ENCODE results near the gene DNALI1.
"Not testable (repeated sequence)": the region's sequence is repeated elsewhere in the genome, so short reads cannot be mapped to it uniquely, and the experiment has no call there.

The DNALI1 gene

GRCh38 chr1:37529888-37530287 is 26.9 kb upstream of the DNALI1 start:
- not testable (repeated sequence) for H3K27me3 ChIP-seq (ENCODE audit: control insufficient read depth, insufficient read depth, low read length, poor library complexity, severe bottlenecking); H3K27ac ChIP-seq (ENCODE audit: insufficient read depth, low read depth, low read length, poor library complexity, severe bottlenecking); H3K4me1 ChIP-seq (ENCODE audit: control insufficient read depth, insufficient read depth, low read length); H3K36me3 ChIP-seq (ENCODE audit: control insufficient read depth, insufficient read depth, low read length); H3K4me3 ChIP-seq (ENCODE audit: insufficient read depth, low read depth, low read length); H3K9me3 ChIP-seq (ENCODE audit: control insufficient read depth, low read length)
- WGBS, 2 experiments, result 71 to 87% methylated on average over 1 of the region's 1 CpG

- not testable (repeated sequence) for H3K9me3 ChIP-seq (ENCODE audit: control insufficient read depth, low read length); H3K4me1 ChIP-seq (ENCODE audit: control insufficient read depth, insufficient read depth, low read length); H3K27me3 ChIP-seq (ENCODE audit: control insufficient read depth, insufficient read depth, low read length, poor library complexity, severe bottlenecking); H3K4me3 ChIP-seq (ENCODE audit: insufficient read depth, low read depth, low read length); H3K27ac ChIP-seq (ENCODE audit: insufficient read depth, low read depth, low read length, poor library complexity, severe bottlenecking)
- 94% methylated on average over 4 of the region's 4 CpGs for whole genome bisulfite sequencing, 2 experiments
- peaks cover 11% of the 10 kb centered on the region for H3K36me3 ChIP-seq (ENCODE audit: control insufficient read depth, insufficient read depth, low read length)
These were observed 24.2 kb upstream of the DNALI1 start for GRCh38 chr1:37532418-37533156.

GRCh38 chr1:37533317-37534093 is 23.2 kb upstream of the DNALI1 start:
- no peak overlapping the region for H3K4me3 ChIP-seq (ENCODE audit: insufficient read depth, low read depth, low read length)
- H3K9me3 ChIP-seq (ENCODE audit: control insufficient read depth, low read length), result no peaks in the 10 kb centered on the region
- no peaks in the 10 kb centered on the region for H3K4me1 ChIP-seq (ENCODE audit: control insufficient read depth, insufficient read depth, low read length)
- H3K36me3 ChIP-seq (ENCODE audit: control insufficient read depth, insufficient read depth, low read length), result peaks cover 17% of the 10 kb centered on the region
- H3K27me3 ChIP-seq (ENCODE audit: control insufficient read depth, insufficient read depth, low read length, poor library complexity, severe bottlenecking), result no peaks in the 10 kb centered on the region
- WGBS, 2 experiments, result 91 to 92% methylated on average over 4 of the region's 4 CpGs
- no peak overlapping the region for H3K27ac ChIP-seq (ENCODE audit: insufficient read depth, low read depth, low read length, poor library complexity, severe bottlenecking)

- 78 to 100% methylated on average over 2 of the region's 2 CpGs for WGBS, 2 experiments
- peaks cover 28% of the 10 kb centered on the region for H3K36me3 ChIP-seq (ENCODE audit: control insufficient read depth, insufficient read depth, low read length)
- H3K4me1 ChIP-seq (ENCODE audit: control insufficient read depth, insufficient read depth, low read length), result no peaks in the 10 kb centered on the region
- no peaks in the 10 kb centered on the region for H3K9me3 ChIP-seq (ENCODE audit: control insufficient read depth, low read length)
- no peaks in the 10 kb centered on the region for H3K27me3 ChIP-seq (ENCODE audit: control insufficient read depth, insufficient read depth, low read length, poor library complexity, severe bottlenecking)
- H3K4me3 ChIP-seq (ENCODE audit: insufficient read depth, low read depth, low read length), result no peak overlapping the region
- H3K27ac ChIP-seq (ENCODE audit: insufficient read depth, low read depth, low read length, poor library complexity, severe bottlenecking), result no peak overlapping the region
These were observed 19.4 kb upstream of the DNALI1 start for GRCh38 chr1:37537378-37537777.

GRCh38 chr1:37539154-37539553 is 17.6 kb upstream of the DNALI1 start:
- 93 to 96% methylated on average over 10 of the region's 10 CpGs for WGBS, 2 experiments
- peaks cover 28% of the 10 kb centered on the region for H3K36me3 ChIP-seq (ENCODE audit: control insufficient read depth, insufficient read depth, low read length)
- not testable (repeated sequence) for H3K9me3 ChIP-seq (ENCODE audit: control insufficient read depth, low read length)

GRCh38 chr1:37540036-37540785 is 16.5 kb upstream of the DNALI1 start:
- no peak overlapping the region for H3K4me3 ChIP-seq (ENCODE audit: insufficient read depth, low read depth, low read length)
- H3K27ac ChIP-seq (ENCODE audit: insufficient read depth, low read depth, low read length, poor library complexity, severe bottlenecking), result no peak overlapping the region
- H3K4me1 ChIP-seq (ENCODE audit: control insufficient read depth, insufficient read depth, low read length), result no peaks in the 10 kb centered on the region
- peaks cover 28% of the 10 kb centered on the region for H3K36me3 ChIP-seq (ENCODE audit: control insufficient read depth, insufficient read depth, low read length)
- no peaks in the 10 kb centered on the region for H3K27me3 ChIP-seq (ENCODE audit: control insufficient read depth, insufficient read depth, low read length, poor library complexity, severe bottlenecking)
- 95 to 96% methylated on average over 30 of the region's 30 CpGs for WGBS, 2 experiments
- H3K9me3 ChIP-seq (ENCODE audit: control insufficient read depth, low read length), result no peaks in the 10 kb centered on the region

More at GRCh38 chr1:37539154-37539553, 17.6 kb upstream of the DNALI1 start:
- not testable (repeated sequence) for H3K4me3 ChIP-seq (ENCODE audit: insufficient read depth, low read depth, low read length); H3K27ac ChIP-seq (ENCODE audit: insufficient read depth, low read depth, low read length, poor library complexity, severe bottlenecking); H3K27me3 ChIP-seq (ENCODE audit: control insufficient read depth, insufficient read depth, low read length, poor library complexity, severe bottlenecking); H3K4me1 ChIP-seq (ENCODE audit: control insufficient read depth, insufficient read depth, low read length)

GRCh38 chr1:37544530-37544929 is 12.2 kb upstream of the DNALI1 start:
- no peak overlapping the region for H3K27ac ChIP-seq (ENCODE audit: insufficient read depth, low read depth, low read length, poor library complexity, severe bottlenecking)
- 94 to 96% methylated on average over 21 of the region's 21 CpGs for WGBS, 2 experiments
- no peaks in the 10 kb centered on the region for H3K9me3 ChIP-seq (ENCODE audit: control insufficient read depth, low read length)
- H3K36me3 ChIP-seq (ENCODE audit: control insufficient read depth, insufficient read depth, low read length), result peaks cover 8% of the 10 kb centered on the region
- H3K4me3 ChIP-seq (ENCODE audit: insufficient read depth, low read depth, low read length), result no peak overlapping the region
- no peaks in the 10 kb centered on the region for H3K27me3 ChIP-seq (ENCODE audit: control insufficient read depth, insufficient read depth, low read length, poor library complexity, severe bottlenecking)
- no peaks in the 10 kb centered on the region for H3K4me1 ChIP-seq (ENCODE audit: control insufficient read depth, insufficient read depth, low read length)

- no peaks in the 10 kb centered on the region for H3K9me3 ChIP-seq (ENCODE audit: control insufficient read depth, low read length)
- peaks cover 8% of the 10 kb centered on the region for H3K36me3 ChIP-seq (ENCODE audit: control insufficient read depth, insufficient read depth, low read length)
- no peaks in the 10 kb centered on the region for H3K4me1 ChIP-seq (ENCODE audit: control insufficient read depth, insufficient read depth, low read length)
- 95 to 98% methylated on average over 5 of the region's 5 CpGs for WGBS, 2 experiments
- no peak overlapping the region for H3K4me3 ChIP-seq (ENCODE audit: insufficient read depth, low read depth, low read length)
- no peaks in the 10 kb centered on the region for H3K27me3 ChIP-seq (ENCODE audit: control insufficient read depth, insufficient read depth, low read length, poor library complexity, severe bottlenecking)
- H3K27ac ChIP-seq (ENCODE audit: insufficient read depth, low read depth, low read length, poor library complexity, severe bottlenecking), result no peak overlapping the region
These were observed 11.7 kb upstream of the DNALI1 start for GRCh38 chr1:37545019-37545418.

- H3K9me3 ChIP-seq (ENCODE audit: control insufficient read depth, low read length), result no peaks in the 10 kb centered on the region
- H3K27ac ChIP-seq (ENCODE audit: insufficient read depth, low read depth, low read length, poor library complexity, severe bottlenecking), result no peak overlapping the region
- no peaks in the 10 kb centered on the region for H3K27me3 ChIP-seq (ENCODE audit: control insufficient read depth, insufficient read depth, low read length, poor library complexity, severe bottlenecking)
- peaks cover 7% of the 10 kb centered on the region for H3K4me1 ChIP-seq (ENCODE audit: control insufficient read depth, insufficient read depth, low read length)
- 90 to 93% methylated on average over 6 of the region's 6 CpGs for WGBS, 2 experiments
- H3K4me3 ChIP-seq (ENCODE audit: insufficient read depth, low read depth, low read length), result no peak overlapping the region
- H3K36me3 ChIP-seq (ENCODE audit: control insufficient read depth, insufficient read depth, low read length), result peaks cover 6% of the 10 kb centered on the region
These were observed 7.4 kb upstream of the DNALI1 start for GRCh38 chr1:37549341-37549740.

- no peaks in the 10 kb centered on the region for H3K36me3 ChIP-seq (ENCODE audit: control insufficient read depth, insufficient read depth, low read length)
- 6 to 8% methylated on average over 11 of the region's 11 CpGs for WGBS, 2 experiments
- H3K9me3 ChIP-seq (ENCODE audit: control insufficient read depth, low read length), result no peaks in the 10 kb centered on the region
- no peaks in the 10 kb centered on the region for H3K27me3 ChIP-seq (ENCODE audit: control insufficient read depth, insufficient read depth, low read length, poor library complexity, severe bottlenecking)
- H3K4me3 ChIP-seq (ENCODE audit: insufficient read depth, low read depth, low read length), result peak overlapping the region; percentile 91
- peaks cover 7% of the 10 kb centered on the region for H3K4me1 ChIP-seq (ENCODE audit: control insufficient read depth, insufficient read depth, low read length)
- H3K27ac ChIP-seq (ENCODE audit: insufficient read depth, low read depth, low read length, poor library complexity, severe bottlenecking), result peak overlapping the region; percentile 11
These were observed 3.2 kb upstream of the DNALI1 start for GRCh38 chr1:37553598-37553926.
